GM21360 (cell line): ENCODE measurements around the gene AKNA.

Source experiments
- ATAC-seq: cut with Tn5 transposase; IDR thresholded peaks from one replicate; pipeline ENCODE4 v1.9.1; 2021; ENCODE audit warnings: mild to moderate bottlenecking, moderate library complexity; ENCODE audit not compliant: unreplicated experiment

The AKNA gene

GRCh38 chr9:114396558-114397218 is 8.9 kb upstream of the AKNA start:
- no peak for ATAC-seq

DNA sequence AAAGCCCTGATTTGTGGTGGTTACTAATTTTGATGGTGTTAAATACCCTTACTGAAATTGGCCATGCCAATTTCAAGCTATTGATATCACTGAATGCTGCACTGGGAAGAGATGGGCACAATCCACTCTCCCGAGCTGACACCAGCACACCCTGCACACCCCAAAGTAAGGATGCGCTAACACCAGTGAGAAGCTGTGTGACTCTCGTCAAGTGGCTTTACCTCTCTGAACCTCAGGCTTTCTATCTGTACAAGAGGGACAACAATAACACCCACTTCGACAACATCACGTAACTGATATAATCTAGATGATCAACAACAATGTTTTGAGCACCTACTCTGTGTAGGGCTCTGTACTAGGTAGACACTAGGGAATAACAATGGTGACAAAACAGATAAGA is 8.0 kb upstream of the AKNA start:
- ATAC-seq, result no peak

GRCh38 chr9:114395334-114395617 is 7.5 kb upstream of the AKNA start:
- ATAC-seq, result no peak

DNA sequence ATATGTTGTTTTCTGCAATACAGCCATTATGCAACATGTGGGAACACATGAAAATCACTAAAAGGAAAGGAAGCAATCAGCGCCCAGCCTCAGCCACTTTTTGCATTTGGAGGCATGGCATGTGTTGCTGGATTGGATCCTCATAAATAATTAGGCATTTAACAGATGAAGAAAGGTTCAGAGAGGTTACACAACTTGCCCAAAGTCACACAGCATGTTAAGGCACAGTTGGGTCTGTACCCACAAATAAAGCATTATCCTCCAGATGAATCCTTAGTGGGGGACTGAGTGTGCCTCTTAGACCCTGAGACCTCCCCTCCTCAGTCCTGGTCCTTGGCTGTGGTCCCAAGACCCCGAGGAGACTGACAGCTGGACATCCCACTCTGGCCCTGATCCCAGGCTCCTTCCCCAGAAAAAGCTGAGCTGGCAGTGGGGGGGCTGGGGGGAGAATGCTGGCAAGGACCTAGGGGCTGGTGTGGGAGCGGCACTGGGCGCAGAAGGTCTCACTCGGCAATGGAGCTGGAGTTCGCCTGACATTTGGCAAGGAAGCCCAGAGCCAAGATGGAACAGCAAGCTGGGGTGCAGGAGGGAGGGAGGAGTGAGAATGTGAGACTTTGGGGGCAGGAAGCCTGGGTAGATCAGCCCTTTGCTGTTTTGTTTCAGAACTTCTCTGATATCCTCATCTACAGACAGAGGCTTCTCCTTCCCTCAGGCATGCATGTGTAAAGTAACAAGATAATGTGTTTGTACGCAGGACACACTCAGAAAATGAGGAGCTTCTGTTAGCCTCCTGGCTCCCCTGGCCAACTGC is 6.9 kb upstream of the AKNA start:
- no peak for ATAC-seq

DNA sequence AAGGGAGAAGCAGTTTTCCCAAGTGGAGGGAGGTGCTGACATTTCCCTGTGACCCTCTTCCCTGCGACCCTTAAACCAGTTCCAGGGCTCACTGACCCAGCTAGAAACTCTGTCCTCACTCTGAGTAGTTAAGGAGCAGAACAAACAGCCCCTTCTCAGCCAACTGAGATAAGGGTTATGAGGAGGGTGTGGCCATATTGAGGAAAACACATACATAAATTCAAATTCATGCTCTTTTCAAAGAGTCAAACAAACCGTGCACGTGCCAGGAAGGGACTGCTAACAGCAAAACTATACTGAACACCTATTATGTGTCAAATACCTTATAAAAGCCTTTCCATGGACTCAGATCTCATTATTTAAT is 4.9 kb upstream of the AKNA start:
- no peak for ATAC-seq

DNA sequence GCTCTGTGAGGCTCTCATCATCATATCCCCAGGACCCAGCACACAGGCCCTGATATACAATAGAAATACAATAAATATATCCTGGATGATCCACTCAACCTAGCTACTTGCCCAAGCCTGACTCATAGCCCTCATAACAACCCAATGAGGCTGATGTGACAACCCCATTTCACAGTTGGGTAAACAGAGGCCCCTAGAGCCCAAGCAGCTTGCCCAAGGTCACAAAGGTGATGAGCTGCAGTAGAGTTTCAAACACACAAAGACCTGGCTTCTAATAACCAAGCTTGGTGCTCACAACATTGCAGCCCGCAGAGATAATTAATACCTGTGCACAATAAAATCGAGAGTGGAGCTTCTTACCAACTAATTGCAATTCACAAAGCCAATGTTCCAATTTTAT is 3.2 kb upstream of the AKNA start:
- ATAC-seq, result no peak

DNA sequence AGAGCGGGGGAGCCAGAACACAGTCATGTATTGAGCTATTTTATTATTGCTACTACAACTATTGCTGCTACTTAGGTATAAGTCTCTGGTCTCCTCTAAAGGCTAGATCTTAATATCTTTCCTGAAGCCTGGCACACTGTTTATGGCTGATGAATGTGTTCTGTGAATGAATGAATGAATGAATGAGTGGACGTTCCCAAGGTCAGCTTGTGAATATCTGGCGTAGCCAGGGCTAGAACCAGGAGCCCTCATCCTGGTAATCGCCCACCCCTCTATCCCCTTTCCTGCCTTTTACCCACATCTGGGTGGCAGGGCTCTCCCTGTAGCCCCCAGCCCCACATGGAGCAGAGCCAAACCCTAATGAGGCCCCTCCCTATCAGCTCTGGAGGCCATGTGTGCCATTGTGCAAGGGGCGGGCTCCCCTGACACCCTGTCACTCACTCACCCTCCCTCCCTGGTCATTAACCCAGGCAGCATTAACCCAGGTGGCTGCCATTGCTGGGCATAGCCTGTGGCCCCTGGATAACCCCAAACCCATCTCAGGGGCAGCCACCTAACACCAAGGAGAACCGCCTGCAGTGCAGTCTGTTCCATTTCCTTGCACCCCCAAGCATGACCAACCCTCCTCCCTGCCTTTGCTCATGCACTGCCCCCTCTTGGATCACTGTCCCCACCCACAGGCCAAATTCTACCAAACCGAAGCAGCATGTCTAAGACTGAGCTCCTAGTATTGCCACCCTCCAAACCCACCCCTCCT is 2.0 kb upstream of the AKNA start:
- no peak for ATAC-seq

GRCh38 chr9:114388764-114389375 is 1.1 kb upstream of the AKNA start:
- no peak for ATAC-seq

GRCh38 chr9:114388357-114388682 is 538 bp upstream of the AKNA start:
- ATAC-seq, result no peak

DNA sequence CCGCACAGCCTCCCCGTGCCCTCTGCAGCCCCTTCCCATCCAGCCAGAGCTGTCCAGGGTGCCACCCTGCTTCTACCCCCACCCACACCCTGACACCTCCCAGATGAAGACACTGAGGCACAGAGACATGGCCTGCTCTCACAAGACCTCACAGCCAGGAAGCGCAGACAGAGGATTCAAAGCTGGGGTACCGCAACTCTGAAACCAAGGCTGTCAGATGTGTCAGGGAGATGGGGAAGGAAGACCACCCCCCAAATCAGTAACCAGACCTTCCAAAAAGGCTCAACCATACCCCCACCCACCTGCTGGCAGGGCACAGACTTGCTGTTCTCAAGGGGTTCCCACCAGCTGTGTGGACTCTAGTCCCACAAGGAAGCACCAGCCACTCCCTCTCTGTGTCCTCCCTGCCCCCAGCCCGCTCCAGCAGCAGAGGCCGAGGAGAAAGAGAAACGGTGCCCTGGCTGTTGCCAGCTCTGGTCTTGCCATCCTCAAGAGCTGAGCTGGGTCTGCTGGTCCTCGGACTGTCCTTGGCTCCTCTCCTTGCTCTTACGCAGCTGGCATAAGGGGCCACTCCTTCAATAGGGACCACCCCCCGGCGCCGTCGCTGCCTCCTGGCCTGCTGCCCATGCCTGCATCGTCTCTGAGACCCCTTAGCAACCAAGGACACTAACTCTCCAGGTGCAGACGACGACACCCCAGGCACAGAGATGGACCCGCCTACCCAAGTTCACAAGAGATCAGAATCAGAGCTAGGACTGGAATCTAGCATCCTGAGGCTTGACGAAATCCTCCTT is 699 bp downstream of the AKNA start:
- ATAC-seq, result no peak

DNA sequence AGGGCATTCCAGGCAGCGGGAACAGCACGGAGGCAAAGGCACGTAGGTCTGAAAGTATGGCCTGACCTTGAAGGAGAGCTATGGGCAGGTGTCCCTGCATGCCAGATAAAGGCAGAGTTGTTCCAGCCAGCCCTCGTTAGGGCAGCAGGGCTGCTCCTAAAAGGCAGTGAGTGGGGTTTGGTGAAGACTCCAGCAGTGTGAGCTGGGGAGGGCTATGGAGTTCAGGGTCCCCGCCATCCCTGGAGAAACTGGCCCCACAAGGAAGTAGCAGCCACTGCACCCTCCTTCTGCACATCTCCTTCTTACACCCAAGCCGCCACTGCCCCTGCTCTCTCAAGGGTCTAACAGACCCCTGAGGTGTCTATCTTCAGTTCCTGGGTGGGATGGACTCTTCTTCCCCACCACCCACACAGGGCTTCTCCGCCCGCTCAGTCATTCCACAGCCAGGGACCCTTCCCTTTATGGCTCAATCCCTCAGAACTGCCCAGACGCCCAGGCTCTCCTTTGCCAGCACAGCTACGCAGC is 1.4 kb downstream of the AKNA start:
- ATAC-seq, result no peak

- ATAC-seq, result peak; percentile 77
These were observed 2.2 kb downstream of the AKNA start for GRCh38 chr9:114385397-114386181.

GRCh38 chr9:114384836-114385396 is 2.9 kb downstream of the AKNA start:
- ATAC-seq, result no peak

DNA sequence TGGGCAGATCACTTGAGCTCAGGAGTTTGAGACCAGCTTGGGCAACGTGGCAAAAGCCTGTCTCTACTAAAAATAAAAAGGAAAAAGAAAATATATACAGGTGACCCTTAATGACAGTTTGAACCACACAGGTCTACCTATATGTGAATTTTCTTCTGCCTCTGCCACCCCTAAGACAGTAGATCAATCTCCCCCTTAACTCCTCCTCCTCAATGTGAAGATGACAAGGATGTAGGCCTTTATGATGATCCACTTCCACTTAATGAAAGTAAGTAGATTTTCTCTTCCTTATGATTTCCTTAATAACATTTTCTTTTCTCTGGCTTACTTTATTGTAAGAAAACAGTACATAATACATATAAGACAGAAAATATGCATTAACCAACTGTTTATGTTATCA is 3.4 kb downstream of the AKNA start:
- no peak for ATAC-seq

- no peak for ATAC-seq
These were observed 4.1 kb downstream of the AKNA start for GRCh38 chr9:114383521-114384231.

GRCh38 chr9:114382699-114383520 is 4.9 kb downstream of the AKNA start:
- ATAC-seq, result peak; percentile 26

DNA sequence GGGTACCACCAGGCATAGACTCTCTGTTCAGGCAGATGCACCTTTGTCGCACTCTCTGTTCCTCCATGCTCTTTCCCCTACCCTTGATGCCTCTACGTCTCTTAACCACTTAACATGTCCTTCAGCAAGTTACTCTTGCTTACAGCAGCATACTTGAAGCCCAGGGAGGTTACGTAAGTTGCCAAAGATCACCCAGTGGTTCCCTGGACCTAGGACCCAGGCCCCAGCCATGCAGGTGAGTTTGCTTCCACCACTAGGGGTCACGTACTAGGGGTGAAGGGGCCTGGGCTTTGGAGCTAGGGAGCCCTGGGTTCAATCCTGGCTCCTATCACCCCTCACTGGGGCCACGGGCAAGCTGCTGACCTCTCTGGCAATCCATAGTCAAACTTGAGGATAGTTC is 8.9 kb downstream of the AKNA start:
- ATAC-seq, result no peak

DNA sequence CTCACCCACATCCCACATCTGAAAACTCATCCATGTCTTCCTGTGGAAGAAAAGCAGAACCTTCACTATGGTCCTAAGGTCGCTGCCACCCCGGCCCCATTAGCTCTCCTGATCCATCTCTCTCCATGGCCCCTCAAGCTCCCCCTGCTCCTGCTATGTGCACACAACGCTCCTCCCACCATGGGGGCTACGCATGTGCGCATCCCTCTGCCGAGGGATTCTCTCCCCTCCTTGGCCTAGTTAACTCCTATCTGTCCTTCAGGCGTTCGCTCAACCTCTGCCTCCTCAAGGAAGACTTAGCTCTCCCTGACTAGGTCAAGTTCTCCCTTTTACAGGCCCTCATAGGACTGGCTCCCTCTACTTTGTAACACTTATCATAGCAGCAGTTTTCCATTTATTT is 9.8 kb downstream of the AKNA start:
- ATAC-seq, result no peak
